Measurements from ENCODE around the gene LRRC3B. TPM values are rescaled to one million over a fixed set of nuclear protein-coding genes. Genes with fewer than 3 reads are reported as not detected.

LRRC3B gene, protein sequence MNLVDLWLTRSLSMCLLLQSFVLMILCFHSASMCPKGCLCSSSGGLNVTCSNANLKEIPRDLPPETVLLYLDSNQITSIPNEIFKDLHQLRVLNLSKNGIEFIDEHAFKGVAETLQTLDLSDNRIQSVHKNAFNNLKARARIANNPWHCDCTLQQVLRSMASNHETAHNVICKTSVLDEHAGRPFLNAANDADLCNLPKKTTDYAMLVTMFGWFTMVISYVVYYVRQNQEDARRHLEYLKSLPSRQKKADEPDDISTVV
- under 1 TPM in 2 of 4 donors, not detected in 2; under 0.01 to 0.52 TPM for total RNA-seq

DNA sequence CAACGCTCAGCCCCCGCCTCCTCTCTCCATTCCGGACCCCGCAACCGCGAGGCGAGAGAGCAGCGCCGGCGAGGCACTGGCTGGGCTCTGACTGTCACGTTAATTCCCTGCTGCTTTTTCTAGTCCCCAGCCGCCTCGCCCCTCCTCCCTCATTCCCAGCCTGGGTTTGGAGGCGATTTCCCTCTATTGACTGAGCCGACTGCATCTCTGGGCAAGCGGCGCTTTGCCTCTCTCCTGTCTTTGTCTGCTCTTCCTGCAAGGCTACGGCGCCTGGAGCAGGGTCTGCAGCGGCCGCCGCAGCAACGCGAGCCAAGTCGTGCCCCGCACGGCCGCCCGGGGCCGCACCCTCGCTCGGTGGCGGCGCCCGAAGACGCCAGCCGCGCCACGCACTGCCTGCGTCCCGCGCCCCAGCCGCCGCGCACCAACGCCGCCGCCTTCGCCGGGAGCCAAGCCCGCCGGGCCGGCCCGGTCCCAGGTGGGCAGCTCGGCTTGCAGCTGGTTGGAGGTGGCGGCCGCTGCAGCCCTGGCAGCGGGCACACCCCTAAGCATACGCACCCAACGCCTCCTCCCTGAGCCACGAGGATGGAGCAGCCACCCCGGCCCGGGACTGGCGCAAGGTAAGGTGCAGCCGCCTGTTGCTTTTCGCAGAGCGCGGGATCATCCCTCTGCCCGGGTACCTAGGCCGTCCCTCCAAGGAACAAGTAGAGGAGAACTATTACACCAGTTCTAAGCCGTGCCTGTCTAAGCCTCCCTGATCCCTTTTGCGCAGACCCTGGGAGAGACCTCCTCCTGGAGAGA, at the start of gene LRRC3B:
TSS of gene LRRC3B (plus strand) at position 152 of the 798 bp plus-strand sequence. CDS start 86,901 bp downstream, outside the sequence.
- Histone ChIP-seq H3K27ac (replicated peaks in 1 of 4) (no peak within 1 kb of the TSS), H3K27me3 (peaks cover 0 to 52% (median 18%) of the 10 kb centered on the region in 4 donors), H3K36me3 (no peaks in the 10 kb centered on the region), H3K9me3 (no peaks in the 10 kb centered on the region), H3K4me1 (peaks cover 12 to 30% (median 26%) of the 10 kb centered on the region in 4 donors), H3K4me3 (peak within 1 kb of the TSS; percentile 44 to 58 (median 50))
- no peak for DNase-seq (ENCODE audit: extremely low spot score)
- WGBS = 2% methylated on average over 20 of the region's 72 CpGs
- TF ChIP-seq POLR2A (IDR thresholded peaks at IDR 0.05; ENCODE audit: low read depth) = no peak
- TF ChIP-seq POLR2AphosphoS5 (IDR thresholded peaks at IDR 0.05) = no peak
- TF ChIP-seq EP300 (IDR thresholded peaks at IDR 0.05) = no peak
- TF ChIP-seq, protein P1, sequence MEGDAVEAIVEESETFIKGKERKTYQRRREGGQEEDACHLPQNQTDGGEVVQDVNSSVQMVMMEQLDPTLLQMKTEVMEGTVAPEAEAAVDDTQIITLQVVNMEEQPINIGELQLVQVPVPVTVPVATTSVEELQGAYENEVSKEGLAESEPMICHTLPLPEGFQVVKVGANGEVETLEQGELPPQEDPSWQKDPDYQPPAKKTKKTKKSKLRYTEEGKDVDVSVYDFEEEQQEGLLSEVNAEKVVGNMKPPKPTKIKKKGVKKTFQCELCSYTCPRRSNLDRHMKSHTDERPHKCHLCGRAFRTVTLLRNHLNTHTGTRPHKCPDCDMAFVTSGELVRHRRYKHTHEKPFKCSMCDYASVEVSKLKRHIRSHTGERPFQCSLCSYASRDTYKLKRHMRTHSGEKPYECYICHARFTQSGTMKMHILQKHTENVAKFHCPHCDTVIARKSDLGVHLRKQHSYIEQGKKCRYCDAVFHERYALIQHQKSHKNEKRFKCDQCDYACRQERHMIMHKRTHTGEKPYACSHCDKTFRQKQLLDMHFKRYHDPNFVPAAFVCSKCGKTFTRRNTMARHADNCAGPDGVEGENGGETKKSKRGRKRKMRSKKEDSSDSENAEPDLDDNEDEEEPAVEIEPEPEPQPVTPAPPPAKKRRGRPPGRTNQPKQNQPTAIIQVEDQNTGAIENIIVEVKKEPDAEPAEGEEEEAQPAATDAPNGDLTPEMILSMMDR (IDR thresholded peaks at IDR 0.05) = no peak
- intact Hi-C loops (cut with DNase I) = no loop called here

DNA sequence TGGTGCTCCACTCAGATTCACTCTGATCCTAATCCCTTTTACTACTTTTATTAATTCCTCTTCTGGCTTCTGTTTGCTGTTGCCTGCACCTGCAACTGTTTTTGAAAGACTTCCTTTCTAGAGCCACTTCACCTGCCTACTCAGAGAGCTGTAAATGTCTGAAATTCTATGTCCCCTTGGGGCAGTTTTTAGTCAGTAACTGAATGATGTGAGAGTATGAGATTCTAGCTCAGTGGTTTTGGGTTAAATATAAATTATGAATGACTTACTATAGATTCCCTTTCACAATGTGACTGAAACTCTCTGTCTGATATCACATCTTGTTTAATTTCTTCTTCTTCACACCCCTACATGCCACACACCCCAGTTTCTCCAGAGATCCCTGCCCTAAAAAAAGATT, 47.8 kb upstream of the LRRC3B start:
- no peak for TF ChIP-seq POLR2AphosphoS5 (IDR thresholded peaks at IDR 0.05)
- no peak for TF ChIP-seq POLR2A (IDR thresholded peaks at IDR 0.05; ENCODE audit: low read depth)
- TF ChIP-seq EP300 (IDR thresholded peaks at IDR 0.05) = no peak
- TF ChIP-seq, protein P1 (IDR thresholded peaks at IDR 0.05) = no peak
- no peak overlapping the region for H3K27ac ChIP-seq (replicated peaks in 1 of 4)
- no peaks in the 10 kb centered on the region for H3K36me3 ChIP-seq
- no peak for DNase-seq (ENCODE audit: extremely low spot score)
- intact Hi-C loops (cut with DNase I) = no loop called here
- H3K4me1 ChIP-seq = no peaks in the 10 kb centered on the region
- H3K4me3 ChIP-seq = no peak overlapping the region
- no peaks in the 10 kb centered on the region for H3K27me3 ChIP-seq
- H3K9me3 ChIP-seq = no peaks in the 10 kb centered on the region

DNA sequence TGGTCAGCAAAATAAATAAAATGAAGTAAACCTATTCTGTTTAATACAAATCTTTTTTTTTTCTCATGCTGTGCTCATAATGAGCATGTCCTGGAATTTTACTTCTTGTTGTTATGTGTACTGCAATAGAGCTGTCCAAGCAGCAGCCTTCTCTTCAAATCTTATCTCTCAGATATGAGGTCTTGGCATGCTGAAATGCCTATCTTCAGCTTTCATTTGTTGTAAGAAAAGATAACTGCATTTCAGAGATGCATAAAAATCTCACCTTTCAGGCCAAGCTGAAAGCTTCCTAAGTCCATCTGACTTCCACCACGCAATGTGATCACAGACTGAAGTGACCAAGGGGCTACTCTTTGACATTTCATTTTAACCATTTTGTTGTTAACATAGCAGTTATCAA, 43.5 kb upstream of the LRRC3B start:
- Histone ChIP-seq H3K36me3 (no peaks in the 10 kb centered on the region), H3K9me3 (no peaks in the 10 kb centered on the region), H3K4me3 (no peak overlapping the region), H3K4me1 (no peaks in the 10 kb centered on the region), H3K27ac (replicated peaks in 1 of 4) (no peak overlapping the region), H3K27me3 (no peaks in the 10 kb centered on the region)
- WGBS = 90% methylated on average over 1 of the region's 1 CpG
- TF ChIP-seq POLR2AphosphoS5 (IDR thresholded peaks at IDR 0.05) (no peak), EP300 (IDR thresholded peaks at IDR 0.05) (no peak), POLR2A (IDR thresholded peaks at IDR 0.05; ENCODE audit: low read depth) (no peak)
- TF ChIP-seq, protein P1 (IDR thresholded peaks at IDR 0.05) = no peak
- intact Hi-C loops (cut with DNase I) = no loop called here
- DNase-seq (ENCODE audit: extremely low spot score) = no peak

DNA sequence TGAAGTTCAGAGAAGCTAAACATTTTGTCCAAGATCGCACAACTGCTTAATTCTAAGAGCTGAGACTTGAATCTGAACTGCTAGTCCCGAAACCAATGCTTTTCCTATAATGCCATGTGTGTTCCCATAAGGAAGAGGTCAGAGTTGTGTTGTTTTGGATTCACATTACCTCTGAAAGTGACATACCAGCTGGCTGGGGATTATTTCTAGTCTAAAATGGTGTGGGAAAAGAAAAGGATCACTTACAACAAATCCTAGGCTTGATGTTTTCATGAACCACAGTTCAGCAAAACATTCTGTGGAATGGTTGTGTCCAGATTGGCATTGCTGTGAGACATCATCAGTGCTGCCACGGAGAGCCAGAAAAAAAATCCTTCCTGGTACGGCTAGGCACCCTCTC, 35.0 kb upstream of the LRRC3B start:
- DNase-seq (ENCODE audit: extremely low spot score) = no peak
- no peaks in the 10 kb centered on the region for H3K36me3 ChIP-seq
- no peaks in the 10 kb centered on the region for H3K27me3 ChIP-seq
- H3K4me3 ChIP-seq = no peak overlapping the region
- H3K4me1 ChIP-seq = peaks cover 0 to 3% (median 0%) of the 10 kb centered on the region in 4 donors
- no peak overlapping the region for H3K27ac ChIP-seq (replicated peaks in 1 of 4)
- WGBS = 87% methylated on average over 4 of the region's 4 CpGs
- H3K9me3 ChIP-seq = no peaks in the 10 kb centered on the region
- intact Hi-C loops (cut with DNase I) = no loop called here
- TF ChIP-seq, protein P1 (IDR thresholded peaks at IDR 0.05) = no peak
- TF ChIP-seq POLR2AphosphoS5 (IDR thresholded peaks at IDR 0.05) (no peak), EP300 (IDR thresholded peaks at IDR 0.05) (no peak), POLR2A (IDR thresholded peaks at IDR 0.05; ENCODE audit: low read depth) (no peak)
